ENCODE results near the gene CBR1.
A peak's percentile ranks its signal among the peaks of the same experiment; 100 is the strongest.

Gene CBR1

GRCh38 chr21:36069713-36070583 lies at the start of gene CBR1:
Gene CBR1 (plus strand): TSS chr21:36070024. CDS start chr21:36070116, 92 bp downstream.
- peak; percentile 55 for DNase-seq

DNA sequence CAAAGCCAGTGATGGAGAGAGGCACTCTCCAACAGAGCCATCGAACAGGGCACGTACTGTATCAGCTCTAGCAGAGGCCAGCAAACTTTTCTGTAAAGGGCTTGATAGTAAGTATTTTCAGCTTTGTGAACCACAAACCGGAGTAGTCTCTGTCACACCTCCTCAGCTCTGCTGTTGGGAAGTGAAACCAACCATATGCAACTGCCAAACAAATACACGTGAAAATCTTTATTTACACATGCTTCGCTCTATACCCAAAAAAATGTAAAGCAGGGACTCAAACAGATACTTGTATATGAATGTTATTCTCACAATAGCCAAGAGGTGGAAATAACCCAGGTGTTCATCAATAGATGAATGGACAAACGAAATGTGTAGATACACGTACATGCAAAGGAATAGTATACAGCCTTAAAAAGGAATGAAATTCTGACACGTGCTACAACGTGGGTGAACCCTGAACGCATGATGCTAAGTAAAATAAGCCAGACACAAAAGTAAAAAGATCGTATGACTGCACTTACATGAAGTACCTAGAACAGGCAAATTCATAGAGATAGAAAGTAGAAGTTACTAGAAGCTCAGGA lies 48.5 kb upstream of the CBR1 start:
- no peak for DNase-seq

- no peak for DNase-seq
Measured at GRCh38 chr21:36022427-36023091, 47.3 kb upstream of the CBR1 start.

DNA sequence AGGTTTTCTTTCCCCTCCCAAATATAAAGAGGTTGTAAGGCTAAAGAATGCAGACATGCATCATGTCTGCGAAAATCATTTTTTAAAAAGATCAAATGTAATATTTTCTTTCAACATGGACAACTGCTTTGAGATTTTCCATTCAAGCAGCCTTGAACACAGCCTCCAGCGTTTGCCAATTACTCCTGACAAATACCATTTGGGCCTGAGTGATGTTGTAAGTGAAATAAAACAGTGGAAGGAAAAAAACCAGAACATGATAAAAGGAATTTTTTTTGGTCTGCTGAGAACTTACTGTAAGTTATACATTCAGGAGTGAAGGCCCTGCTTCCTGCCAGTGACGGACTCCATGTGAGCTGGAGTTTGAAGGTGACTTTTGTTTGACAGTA lies 46.7 kb upstream of the CBR1 start:
- no peak for DNase-seq

DNA sequence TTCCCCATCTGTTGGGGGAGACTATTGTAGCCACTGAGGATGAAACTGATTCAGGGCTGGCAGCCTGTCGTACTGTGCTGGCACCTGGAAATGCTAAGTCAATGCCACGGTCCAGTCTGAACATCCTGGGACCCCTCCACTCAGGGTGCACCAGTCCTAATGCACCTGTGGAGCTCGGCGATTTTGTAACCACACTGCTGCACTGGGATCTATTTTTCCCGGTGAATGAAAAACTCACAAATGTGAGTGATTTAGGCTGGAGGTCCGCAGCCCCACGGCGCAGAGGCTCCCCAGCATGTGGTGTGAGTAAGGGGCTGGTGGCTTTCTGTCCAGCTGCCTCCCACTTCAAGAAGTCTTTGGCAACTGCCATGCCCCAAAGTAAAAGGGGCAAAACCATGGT lies 45.0 kb upstream of the CBR1 start:
- no peak for DNase-seq

DNA sequence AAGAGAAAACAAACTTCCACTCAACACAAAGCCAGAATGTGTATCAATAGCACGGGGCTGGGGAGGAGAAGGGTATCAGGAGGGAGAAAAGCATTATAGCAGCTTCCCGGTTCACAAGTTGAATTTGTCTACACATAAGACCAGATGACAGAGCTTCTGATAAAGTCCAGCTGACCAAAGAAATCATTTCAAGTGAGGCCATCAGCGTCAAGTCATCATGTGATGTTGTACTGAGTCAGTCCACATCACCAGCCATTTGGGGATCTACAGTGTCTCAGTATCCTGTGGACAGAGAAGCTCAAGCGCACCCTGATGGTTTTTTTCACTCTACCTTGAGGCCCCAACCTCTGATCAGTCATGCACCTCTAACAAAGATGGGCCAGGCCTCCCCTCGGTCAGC lies 42.5 kb upstream of the CBR1 start:
- no peak for DNase-seq

DNA sequence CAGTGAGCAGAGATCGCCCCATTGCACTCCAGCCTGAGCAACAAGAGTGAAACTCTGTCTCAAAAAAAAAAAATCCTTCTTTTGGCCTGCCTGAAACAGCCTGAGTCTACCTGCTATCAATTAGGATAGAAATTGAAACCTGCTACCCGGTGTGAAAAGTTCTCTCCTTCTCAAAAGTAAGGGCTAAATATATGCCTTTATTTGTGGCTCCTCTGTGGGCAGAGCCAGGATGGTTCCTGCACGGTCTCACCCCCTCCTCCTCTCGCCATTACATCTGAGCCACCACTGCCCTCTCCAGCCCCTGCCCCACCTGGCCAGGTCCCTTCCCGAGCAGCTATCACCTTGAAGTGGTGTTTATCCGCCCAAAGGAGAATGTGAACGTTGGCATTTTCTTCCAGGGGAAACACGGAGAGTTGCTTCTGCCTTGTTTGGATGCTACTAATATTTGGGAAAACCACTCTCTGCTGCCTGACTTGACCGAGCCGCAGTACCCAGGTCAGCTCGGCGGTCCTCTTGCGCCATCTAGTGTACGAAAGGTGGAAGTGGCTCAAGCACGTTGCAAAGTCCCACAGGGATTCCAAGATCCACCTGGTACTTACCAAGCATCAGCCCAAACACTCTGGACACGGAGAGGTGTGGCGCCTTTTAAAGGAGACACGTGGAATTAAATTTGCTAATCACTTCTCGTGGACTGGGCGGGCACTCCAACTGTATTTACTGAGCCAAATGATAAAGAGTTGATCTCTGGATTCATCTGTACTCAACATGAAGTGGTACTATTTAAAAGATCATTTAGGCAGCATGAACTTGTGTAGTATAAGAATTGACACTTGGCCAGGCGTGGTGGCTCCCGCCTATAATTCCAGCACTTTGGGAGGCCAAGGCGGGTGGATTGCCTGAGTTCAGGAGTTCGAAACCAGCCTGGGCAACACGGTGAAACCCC lies 41.4 kb upstream of the CBR1 start:
- peak; percentile 80 for DNase-seq

DNA sequence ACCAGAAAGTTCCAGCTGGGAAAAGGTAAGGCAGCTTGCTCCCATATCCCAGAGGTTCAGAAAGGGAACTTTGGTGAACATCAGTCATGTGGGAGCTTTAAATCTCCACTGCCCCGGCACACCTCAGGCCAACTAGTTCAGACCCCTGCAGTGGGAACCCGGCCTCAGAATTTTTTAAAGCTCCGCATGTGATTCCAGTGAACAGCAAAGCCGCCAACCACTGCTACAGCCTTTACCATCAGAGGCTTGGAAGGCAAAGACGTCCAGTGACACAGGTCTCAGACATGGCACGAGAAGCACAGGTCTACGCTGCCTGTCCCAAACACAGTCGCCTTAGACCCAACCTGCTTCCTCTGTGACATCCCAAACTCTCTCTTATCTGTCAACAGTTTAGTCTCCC lies 40.5 kb upstream of the CBR1 start:
- no peak for DNase-seq

DNA sequence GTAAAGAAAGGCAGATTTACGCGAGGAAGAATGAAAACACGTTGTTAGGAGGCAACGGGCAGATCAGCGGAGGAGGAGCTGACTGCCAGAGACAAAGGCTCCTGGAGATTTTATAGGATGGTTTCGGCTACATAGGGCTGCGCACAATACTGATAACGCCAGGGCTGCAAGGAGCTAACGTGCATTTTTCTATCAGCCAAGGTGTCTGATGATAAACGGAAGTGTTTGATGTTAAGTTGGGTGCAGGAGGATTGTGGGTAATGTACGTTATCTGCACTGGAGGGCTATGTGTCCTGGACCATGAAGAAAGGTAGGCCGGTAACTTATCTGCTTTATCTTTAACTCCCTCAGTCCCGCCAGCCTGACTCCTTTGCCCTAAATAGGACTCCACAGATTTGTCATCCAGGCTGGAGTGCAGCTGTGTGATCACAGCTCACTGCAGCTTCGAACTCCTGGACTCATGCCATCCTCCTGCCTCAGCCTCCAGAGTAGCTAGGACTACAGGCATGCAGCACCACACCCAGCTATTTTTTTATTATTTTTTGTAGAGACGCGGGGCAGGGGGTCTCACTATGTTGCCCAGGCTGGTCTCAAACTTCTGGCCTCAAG lies 39.1 kb upstream of the CBR1 start:
- DNase-seq = no peak

DNA sequence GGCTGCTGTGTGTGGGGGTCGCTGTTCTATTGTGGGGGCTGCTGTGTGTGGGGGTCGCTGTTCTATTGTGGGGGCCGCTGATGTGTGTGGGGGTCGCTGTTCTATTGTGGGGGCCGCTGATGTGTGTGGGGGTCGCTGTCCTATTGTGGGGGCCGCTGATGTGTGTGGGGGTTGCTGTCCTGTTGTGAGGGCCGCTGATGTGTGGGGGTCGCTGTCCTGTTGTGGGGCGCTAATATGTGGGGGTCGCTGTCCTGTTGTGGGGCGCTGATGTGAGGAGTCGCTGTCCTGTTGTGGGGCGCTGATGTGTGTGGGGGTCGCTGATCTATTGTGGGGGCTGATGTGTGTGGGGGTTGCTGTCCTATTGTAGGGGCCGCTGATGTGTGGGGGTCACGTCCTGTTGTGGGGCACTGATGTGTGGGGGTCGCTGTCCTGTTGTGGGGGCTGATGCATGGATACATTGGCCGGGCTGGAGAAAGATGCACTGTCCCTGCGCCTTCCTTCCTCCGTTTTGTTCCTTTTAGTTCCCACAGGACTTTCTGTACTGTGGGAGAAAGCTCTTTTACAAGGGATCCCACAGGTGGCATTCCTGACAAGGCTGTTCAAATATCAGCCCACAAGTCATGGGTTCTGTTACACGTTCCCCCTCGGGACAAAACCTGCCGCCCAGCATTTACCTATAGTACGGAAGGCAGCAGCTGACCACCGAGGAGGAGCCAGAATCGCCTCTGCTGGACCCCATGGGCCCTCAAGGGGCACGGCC lies 37.0 kb upstream of the CBR1 start:
- DNase-seq = no peak

GRCh38 chr21:36034211-36034913 lies 35.5 kb upstream of the CBR1 start:
- DNase-seq = no peak

DNA sequence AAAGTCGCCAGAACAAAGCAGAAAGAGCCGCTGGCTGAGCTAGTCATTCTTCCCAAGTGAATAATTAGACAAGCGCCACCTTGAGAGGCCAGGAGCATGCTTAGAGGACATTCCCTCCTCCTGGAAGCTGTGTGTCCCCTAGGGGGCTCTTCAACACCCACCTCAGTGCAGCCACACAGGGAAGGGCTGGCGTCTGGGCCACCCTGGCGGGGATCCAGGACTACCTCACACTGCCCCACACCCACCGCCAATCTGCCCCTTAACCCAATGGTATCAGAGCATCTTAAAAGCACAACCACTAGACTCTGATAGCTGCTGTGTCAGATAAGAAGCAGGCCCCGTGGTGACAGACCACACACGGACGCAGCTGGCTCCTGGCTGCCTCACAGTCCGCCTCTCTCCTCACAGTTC lies 34.4 kb upstream of the CBR1 start:
- no peak for DNase-seq

DNA sequence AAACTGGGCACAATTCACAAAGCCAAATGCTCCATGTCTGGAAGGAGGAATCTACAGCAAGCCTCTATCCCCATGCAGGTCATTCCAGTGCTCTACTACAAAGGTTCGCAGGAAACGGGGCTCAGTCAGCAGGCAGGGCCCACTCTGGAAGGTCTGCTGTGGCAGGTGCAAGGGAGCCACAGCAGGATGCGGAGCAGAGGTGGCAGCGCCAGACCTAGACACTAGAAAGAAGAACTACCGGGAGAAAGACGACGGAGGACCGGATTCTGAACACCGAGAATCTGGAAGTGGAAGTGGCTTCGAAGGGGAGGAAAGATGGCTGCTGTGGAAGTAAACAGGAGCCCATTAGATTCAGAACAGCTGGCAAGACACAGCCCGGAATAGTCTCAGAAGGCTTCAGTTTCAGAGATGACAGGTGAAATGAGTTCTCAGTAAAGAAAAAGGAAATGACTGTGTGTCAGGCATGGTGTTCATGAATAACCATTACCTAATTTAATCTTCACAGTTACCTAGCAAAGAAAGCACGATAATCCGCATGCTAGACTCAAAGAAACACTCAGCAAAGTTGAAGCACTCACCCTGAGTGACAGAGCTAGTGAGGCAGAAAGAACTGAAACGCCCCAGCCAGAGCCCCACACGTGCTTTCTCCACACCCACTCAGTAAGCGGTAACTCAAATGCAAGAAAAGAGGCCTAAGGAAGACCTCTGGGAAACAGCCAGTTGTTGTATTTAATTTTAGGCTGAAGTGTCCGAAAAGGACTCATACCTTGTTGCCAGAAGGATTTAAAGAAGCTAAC lies 30.9 kb upstream of the CBR1 start:
- DNase-seq = no peak

- DNase-seq = no peak
Measured at GRCh38 chr21:36039861-36040260, 30.0 kb upstream of the CBR1 start.

- no peak for DNase-seq
Measured at GRCh38 chr21:36040389-36040788, 29.4 kb upstream of the CBR1 start.

GRCh38 chr21:36041910-36042309 lies 27.9 kb upstream of the CBR1 start:
- no peak for DNase-seq

- DNase-seq = no peak
Measured at GRCh38 chr21:36044056-36044455, 25.8 kb upstream of the CBR1 start.

- DNase-seq = no peak
Measured at GRCh38 chr21:36045993-36046392, 23.8 kb upstream of the CBR1 start.

DNA sequence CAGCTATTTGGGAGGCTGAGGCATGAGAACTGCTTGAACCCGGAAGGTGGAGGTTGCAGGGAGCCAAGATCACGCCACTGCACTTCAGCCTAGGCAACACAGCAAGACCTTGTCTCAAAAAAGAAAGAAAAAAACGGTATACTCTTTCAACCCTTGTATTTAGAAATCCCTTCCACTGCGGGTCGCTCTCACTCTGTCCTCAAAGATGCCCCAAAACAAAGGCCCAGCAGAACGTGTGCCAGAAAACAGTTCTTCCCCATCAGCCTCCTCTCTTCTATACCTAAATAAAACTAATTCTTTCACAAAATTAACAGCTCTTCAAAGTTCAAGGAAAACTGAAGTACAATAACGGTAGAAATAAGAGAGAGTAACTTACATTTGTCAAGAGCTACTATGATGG lies 22.7 kb upstream of the CBR1 start:
- DNase-seq = no peak

GRCh38 chr21:36048357-36048756 lies 21.5 kb upstream of the CBR1 start:
- DNase-seq = no peak

Data from NCI-H187 treated with DMSO at 0.1 percent for 48 hours (cell line).